ENCODE results near the gene TGFBRAP1. TPM values are rescaled to one million over a fixed set of nuclear protein-coding genes. Genes with fewer than 3 reads are reported as not detected.
A peak's percentile ranks its signal among the peaks of the same experiment; 100 is the strongest.

Gene TGFBRAP1
- total and polyA plus RNA-seq, 8 donors, result 4.9 to 35.7 (median 15.8) TPM

DNA sequence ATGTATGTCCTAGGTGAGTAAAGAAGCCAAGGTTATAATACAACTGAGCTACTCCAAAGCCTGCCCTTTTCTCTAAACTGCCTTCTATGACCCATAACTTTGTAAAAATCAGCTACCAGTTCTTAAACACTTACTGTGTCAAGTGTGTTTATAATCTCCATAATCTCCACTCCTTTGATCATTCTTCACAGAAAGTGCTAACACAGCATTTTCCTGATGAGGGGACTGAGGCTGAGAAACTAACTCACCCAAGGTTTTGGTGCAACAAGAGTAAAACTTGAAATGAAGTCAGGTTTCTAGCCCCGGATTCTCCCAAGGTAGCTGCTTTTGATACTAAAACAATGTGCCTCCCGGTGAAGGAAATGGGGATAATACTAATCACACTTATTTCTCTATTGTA is 5.9 kb upstream of the TGFBRAP1 start:
- H3K9me3 ChIP-seq, result no peaks in the 10 kb centered on the region
- H3K27ac ChIP-seq, result no peak overlapping the region
- H3K36me3 ChIP-seq, result peaks cover 7 to 18% (median 10%) of the 10 kb centered on the region in 4 donors
- no peaks in the 10 kb centered on the region for H3K27me3 ChIP-seq
- no peak for TF ChIP-seq POLR2AphosphoS5 (IDR thresholded peaks at IDR 0.05)
- no peak for TF ChIP-seq EP300 (IDR thresholded peaks at IDR 0.05)
- TF ChIP-seq POLR2A (IDR thresholded peaks at IDR 0.05), result no peak
- TF ChIP-seq, protein P1, sequence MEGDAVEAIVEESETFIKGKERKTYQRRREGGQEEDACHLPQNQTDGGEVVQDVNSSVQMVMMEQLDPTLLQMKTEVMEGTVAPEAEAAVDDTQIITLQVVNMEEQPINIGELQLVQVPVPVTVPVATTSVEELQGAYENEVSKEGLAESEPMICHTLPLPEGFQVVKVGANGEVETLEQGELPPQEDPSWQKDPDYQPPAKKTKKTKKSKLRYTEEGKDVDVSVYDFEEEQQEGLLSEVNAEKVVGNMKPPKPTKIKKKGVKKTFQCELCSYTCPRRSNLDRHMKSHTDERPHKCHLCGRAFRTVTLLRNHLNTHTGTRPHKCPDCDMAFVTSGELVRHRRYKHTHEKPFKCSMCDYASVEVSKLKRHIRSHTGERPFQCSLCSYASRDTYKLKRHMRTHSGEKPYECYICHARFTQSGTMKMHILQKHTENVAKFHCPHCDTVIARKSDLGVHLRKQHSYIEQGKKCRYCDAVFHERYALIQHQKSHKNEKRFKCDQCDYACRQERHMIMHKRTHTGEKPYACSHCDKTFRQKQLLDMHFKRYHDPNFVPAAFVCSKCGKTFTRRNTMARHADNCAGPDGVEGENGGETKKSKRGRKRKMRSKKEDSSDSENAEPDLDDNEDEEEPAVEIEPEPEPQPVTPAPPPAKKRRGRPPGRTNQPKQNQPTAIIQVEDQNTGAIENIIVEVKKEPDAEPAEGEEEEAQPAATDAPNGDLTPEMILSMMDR (IDR thresholded peaks at IDR 0.05), result no peak
- no peak for DNase-seq
- peaks cover 24 to 45% (median 32%) of the 10 kb centered on the region in 4 donors for H3K4me1 ChIP-seq
- intact Hi-C loops (cut with DNase I; ENCODE audit: low total_unique reads), result no loop called here
- WGBS, 5 donors, result 84 to 95% (median 90%) methylated on average over 2 of the region's 2 CpGs
- H3K4me3 ChIP-seq, result no peak overlapping the region

DNA sequence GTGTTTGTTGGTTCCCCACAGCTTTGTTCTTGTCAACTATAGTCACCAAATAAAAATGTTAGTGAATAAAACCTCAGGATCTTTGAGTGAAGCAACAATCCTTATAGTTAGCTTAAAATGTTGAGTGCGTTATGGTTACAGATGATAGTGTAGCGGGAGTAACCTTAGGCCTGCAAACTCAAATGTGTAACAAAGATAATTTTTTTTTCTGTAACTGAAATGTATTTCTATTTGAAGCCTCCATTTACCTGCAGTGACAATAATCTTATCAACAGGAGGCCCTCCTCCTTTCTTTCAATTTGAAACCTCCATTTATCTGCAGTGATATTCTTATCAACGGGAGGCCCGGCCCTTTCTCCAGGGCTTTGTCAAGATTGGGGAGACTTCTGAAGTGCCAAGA is 4.7 kb upstream of the TGFBRAP1 start:
- WGBS, 5 donors, result 52 to 78% (median 70%) methylated on average over 4 of the region's 4 CpGs
- Histone ChIP-seq H3K4me1 (peaks cover 20 to 39% (median 32%) of the 10 kb centered on the region in 4 donors), H3K9me3 (no peaks in the 10 kb centered on the region), H3K27me3 (no peaks in the 10 kb centered on the region), H3K27ac (no peak overlapping the region), H3K4me3 (no peak overlapping the region), H3K36me3 (peaks cover 0 to 8% (median 4%) of the 10 kb centered on the region in 4 donors)
- intact Hi-C loops (cut with DNase I; ENCODE audit: low total_unique reads), result no loop called here
- no peak for TF ChIP-seq EP300 (IDR thresholded peaks at IDR 0.05)
- DNase-seq, result no peak

DNA sequence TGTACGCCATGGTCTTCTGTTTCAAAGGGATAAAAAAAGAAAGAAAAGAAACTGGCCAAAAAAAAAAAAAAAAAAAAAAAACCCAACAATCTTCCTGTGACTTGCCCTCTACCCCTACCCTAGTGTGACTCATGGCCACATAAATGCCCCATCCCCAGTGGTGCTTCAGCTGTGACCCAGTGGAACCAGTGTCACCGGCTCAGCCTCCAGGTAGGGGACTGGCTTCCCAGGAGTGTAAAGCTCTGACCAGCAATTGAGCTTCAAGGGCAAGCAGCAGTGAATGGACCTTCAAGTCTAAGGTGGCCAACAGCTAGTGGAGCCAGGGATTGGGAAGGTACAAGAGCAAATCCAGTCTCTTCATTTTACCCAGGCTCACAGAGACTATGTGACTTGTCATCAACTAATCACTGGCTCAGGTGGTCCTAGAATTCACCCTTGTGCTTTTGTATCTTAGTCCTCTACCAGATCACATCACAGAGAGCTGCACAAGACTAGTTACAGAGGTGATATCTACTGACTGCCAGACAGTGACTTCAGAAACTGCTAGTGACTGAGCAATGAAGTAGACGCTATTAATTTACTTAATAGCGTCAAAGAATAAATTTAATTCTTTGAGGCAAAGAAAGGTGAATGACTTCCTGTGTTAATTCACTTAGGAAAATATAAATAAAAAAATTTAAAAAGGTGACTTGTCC is 1.3 kb upstream of the TGFBRAP1 start:
- H3K4me3 ChIP-seq, result no peak overlapping the region
- peaks cover 0 to 8% (median 4%) of the 10 kb centered on the region in 4 donors for H3K36me3 ChIP-seq
- 90 to 93% (median 92%) methylated on average over 4 of the region's 4 CpGs for WGBS, 5 donors
- H3K27ac ChIP-seq, result peak overlapping the region; percentile 71 to 95 (median 92)
- intact Hi-C loops (cut with DNase I; ENCODE audit: low total_unique reads), result no loop called here
- peaks cover 16 to 40% (median 31%) of the 10 kb centered on the region in 4 donors for H3K4me1 ChIP-seq
- H3K27me3 ChIP-seq, result no peaks in the 10 kb centered on the region
- H3K9me3 ChIP-seq, result no peaks in the 10 kb centered on the region
- no peak for TF ChIP-seq POLR2AphosphoS5 (IDR thresholded peaks at IDR 0.05)
- no peak for TF ChIP-seq EP300 (IDR thresholded peaks at IDR 0.05)
- TF ChIP-seq, protein P1 (IDR thresholded peaks at IDR 0.05), result no peak
- TF ChIP-seq POLR2A (IDR thresholded peaks at IDR 0.05), result no peak
- DNase-seq, result peak in 1 of 2 donors; percentile 46

GRCh38 chr2:105329197-105329554 is 359 bp downstream of the TGFBRAP1 start:
- H3K27ac ChIP-seq, result peak overlapping the region; percentile 84 to 98 (median 93)
- WGBS, 5 donors, result 0 to 2% (median 1%) methylated on average over 8 to 17 of the region's 17 CpGs
- H3K27me3 ChIP-seq, result no peaks in the 10 kb centered on the region
- no peaks in the 10 kb centered on the region for H3K9me3 ChIP-seq
- peaks cover 2 to 13% (median 12%) of the 10 kb centered on the region in 4 donors for H3K36me3 ChIP-seq
- intact Hi-C loops (cut with DNase I; ENCODE audit: low total_unique reads), result no loop called here
- no peak for DNase-seq
- peak overlapping the region; percentile 68 to 77 (median 72) for H3K4me3 ChIP-seq
- peaks cover 27 to 55% (median 40%) of the 10 kb centered on the region in 4 donors for H3K4me1 ChIP-seq
- TF ChIP-seq EP300 (IDR thresholded peaks at IDR 0.05) (no peak), POLR2AphosphoS5 (IDR thresholded peaks at IDR 0.05) (no peak), POLR2A (IDR thresholded peaks at IDR 0.05) (no peak)
- TF ChIP-seq, protein P1 (IDR thresholded peaks at IDR 0.05), result no peak

All from stomach (tissue), 9 donors.